Measurements from ENCODE around the gene KLHL10.

Gene KLHL10

DNA sequence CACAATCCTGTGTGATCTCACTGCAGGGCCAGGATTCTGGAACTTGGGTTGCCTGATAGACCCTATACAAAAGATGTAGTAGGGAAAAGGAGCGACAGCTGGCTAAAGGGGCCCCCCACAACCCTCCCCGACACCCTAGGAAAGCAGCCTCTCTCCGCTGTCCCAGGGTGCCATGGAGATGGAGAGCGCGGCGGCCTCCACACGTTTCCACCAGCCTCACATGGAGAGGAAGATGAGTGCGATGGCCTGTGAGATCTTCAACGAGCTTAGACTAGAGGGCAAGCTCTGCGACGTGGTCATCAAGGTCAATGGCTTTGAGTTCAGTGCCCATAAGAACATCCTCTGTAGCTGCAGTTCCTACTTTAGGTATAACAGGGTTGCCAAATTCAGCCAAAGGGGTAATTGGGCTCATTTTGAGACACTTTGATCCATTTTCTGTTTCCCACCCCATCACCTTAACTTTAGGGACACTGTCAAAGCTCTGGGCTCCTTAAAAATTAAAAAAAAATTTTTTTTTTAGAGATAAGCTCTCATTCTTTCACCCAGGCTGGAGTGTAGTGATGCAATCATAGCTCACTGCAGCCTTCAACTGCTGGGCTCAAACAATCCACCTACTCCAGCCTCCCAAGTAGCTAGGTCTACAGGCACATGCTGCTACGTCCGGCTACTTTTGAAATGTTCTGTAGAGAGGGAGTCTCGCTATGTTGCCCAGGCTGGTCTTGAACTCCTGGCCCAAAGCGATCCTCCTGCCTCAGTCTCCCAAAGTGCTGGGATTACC, at the start of gene KLHL10:
TSS of gene KLHL10 (plus strand) at position 65 of the 778 bp plus-strand sequence. CDS start at position 173, 108 bp downstream.
- no peak for FAIRE-seq

DNA sequence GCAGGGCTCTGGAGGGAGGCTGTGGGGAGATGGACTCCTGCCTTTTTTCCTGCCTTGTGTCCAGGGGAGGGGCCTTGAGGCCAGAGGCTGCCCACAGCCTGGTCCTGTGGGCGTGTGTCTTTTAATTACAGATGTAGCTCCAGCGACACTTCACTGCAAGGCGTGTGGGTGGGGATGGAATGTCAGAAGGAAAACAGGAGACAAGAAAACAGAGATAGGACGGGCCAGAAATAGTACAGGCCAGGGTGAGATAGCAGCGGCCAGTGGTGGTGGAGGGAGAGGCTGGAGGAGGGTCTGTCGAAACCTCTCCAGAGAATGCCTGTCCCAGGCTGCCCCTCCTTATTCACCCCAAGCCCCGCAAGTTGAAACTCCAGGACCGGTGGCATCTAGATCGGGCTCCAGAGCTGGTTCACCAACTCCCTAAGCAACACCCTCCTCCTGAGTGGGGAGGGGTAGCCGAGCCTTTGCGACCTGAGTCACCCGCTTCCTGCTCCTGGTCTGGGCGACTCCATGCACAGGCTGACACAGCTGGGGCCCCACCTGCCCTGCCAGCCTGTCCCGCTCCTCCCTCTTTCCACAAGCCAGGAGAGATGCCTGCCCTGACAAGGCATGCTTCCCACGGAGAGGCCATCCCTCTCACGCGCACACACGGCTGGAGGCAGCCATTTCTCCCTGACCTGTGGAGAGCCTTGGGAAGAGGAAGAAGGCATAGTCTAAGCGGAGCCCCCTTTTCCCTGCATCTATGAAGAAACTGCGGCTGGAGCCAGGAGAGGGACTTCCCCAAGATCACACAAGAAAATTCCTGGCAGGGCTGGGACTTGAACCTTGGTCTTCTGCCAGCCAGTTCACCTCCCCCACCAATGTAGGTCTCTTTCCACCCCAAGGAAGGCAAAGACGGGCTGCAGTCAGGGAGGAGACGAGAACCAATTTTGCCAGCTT, 44.5 kb upstream of the KLHL10 start:
- no peak for FAIRE-seq

DNA sequence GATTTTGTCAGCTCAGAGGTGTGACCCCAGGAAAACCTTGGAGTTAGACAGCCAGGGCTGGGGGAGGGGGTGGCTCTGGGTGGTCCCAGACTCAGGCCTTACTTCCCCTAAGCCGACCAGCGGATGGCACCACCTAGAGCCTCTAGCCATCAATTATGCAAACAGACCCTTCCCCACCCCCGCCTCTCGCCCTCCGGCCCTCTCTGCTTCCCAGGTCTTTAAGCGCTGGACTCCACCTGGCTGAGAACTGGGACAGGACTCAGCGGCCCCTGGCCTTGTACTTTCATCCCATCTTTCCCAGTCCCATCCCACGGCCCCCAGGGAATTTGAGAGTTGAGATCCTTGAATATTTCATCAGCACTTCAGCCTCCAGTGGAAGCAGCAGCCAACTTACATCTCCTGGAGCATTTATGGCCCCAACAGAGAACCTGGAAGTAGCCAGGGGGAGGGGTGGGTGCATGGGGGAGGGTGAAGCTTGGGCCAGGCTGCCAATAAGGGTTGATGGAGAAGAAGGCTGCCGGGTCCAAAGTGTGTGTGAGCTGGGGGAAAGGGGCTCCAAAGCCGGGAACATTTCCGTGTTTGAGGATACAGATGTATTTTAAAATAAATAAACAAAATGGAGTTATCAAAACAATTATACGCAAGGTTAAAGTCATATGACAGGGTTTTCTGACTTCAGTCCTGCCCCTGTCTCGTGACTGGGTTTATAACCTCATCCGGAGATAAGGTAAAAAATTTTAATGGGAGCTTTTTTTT, 43.7 kb upstream of the KLHL10 start:
- FAIRE-seq = no peak

GRCh38 chr17:41794540-41794975, 43.1 kb upstream of the KLHL10 start:
- FAIRE-seq = no peak

GRCh38 chr17:41796121-41796895, 41.3 kb upstream of the KLHL10 start:
- FAIRE-seq = no peak

- FAIRE-seq = no peak
Measured at GRCh38 chr17:41797377-41797776, 40.2 kb upstream of the KLHL10 start.

DNA sequence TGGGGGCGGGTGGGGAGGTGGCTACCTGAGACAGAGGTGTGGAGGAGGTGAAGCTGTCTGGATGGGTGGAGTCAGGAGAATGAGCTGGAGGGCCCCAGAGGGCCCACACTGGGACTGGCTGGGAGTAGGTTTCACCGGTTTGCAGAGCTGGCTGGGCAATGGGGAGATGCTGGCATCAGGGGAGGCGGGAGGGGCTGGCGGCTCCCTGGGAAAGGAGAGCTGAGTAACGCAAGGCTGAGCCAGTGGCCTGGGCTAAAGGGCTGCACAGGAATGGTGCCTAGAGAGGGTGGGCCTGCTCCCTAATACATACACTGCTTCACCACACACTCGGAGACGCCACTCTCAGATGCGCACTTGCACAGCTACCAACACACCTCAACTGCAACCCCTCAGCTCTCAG, 38.3 kb upstream of the KLHL10 start:
- no peak for FAIRE-seq

DNA sequence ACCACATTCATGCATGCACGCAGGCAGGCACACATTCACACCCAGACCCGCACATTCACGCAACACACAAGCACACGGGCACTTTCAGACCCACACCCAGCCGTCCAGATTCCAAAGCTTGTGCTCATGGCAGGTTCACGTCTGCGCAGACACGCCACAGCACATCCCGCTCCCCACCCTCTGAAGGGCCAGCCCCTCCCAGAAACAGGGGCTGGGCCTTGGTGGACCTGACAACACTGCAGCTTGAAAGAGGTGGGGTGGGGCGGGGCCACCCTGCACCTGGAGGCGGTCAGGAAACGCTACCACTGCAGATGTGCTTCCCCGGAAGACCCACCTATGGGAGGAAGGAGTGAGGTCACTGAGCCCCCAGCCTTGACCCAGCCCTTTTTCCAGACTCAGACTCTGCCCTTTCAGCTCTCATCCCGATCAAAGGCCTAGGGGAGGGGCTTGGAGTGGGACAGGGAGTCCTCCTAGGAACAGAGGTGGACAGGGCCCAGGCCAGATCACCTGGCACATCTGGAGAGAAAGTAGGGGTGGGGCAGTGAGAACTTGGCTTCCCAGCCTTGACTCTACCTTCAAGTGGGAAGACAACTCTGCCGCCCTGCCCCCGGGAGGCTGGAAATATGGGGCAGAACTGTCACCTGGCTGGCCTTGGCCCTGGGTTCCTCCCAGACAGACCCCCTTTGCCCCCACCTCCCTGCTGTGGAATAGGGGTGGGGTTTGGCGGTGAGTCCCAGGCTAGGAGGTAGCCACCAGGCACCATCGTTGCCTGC, 36.8 kb upstream of the KLHL10 start:
- no peak for FAIRE-seq

DNA sequence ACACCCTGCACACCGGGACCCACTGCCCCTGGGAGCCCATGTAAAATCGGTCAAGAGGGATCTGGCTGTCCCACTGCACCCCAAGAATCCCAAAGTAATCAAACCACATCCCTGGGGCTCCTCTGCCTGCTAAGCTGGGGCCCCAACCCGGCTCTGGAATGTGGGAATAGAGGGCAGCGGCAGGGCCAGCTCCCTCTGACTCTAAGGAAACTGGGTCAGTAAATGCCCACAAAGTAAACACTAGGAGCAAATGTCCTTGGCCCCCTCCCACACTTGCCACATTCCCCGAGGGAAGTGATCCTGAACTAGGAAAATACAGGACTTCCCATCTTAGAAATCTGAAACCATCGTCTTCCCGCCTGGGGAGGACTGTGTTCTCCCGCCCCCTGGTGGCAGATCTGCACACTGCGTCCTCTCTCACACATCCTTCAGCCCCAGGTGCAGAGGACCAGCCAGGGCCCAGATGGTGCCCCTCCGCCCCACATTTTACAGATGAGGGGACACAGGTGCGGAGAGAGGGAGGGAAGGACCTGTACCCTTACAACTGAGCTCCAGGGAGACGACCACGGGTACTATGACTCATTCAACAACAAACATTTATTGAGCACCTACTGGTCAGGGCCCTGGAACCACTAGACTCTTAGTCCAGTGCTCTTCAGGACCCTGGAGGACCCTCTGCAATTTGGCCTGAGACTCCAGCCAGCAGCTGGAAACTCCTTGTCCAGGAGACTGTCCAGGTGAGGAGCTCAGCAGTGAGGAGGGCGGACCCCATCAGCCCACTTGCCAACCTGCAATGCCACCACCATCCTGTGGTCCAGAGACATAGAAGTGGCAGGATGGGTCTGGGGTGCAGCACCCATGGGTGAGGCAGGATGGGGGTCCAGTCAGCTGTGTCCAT, 36.0 kb upstream of the KLHL10 start:
- peak; percentile 90 for FAIRE-seq

- FAIRE-seq = no peak
Measured at GRCh38 chr17:41803049-41804020, 34.3 kb upstream of the KLHL10 start.

GRCh38 chr17:41806685-41807445, 30.8 kb upstream of the KLHL10 start:
- FAIRE-seq = no peak

- FAIRE-seq = no peak
Measured at GRCh38 chr17:41810659-41811548, 26.7 kb upstream of the KLHL10 start.

DNA sequence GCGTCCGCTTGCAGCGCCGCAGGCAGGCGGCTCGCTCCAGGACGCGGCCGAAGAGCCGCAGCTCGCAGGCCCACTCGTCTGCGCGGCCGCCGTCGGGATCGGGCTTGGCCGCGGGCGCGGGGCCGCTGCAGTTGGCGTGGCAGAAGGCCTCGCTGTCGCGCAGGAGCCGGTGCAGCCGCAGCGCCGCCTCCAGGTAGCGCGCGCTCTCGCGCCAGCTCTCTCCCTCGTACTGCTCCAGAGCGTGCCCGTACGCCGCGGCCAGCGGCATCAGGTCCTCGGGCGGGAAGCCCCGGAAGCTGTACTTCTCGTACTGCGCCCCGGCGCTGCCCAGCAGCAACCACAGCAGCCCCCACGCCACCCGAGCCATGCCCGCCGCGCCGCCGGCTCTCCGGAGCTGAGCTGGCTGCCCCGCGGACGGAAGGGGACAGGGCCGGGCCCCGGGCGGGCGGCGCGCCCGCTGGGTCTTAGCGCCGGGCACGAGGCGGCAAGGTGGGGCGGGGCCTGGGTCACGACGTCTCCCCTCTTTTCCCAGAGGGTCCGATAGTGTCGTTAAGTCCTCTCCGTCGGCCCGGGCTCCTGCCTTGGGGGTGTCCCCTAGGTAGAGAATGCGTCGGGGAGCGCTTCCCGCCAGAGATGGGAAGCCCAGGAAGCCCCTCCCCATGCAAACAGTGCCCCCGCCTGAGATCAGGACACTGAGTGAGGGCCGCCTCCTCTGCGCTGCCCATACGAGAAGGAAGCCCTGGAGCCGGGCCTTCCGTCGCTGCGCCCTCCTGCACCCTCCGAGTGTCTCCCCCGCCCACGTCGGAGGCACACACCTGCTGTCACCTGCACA, 25.9 kb upstream of the KLHL10 start, which contains the start of gene P3H4:
TSS of gene P3H4 (minus strand) at position 401 of the 832 bp plus-strand sequence. CDS start at position 367, 34 bp downstream.
- FAIRE-seq = no peak

DNA sequence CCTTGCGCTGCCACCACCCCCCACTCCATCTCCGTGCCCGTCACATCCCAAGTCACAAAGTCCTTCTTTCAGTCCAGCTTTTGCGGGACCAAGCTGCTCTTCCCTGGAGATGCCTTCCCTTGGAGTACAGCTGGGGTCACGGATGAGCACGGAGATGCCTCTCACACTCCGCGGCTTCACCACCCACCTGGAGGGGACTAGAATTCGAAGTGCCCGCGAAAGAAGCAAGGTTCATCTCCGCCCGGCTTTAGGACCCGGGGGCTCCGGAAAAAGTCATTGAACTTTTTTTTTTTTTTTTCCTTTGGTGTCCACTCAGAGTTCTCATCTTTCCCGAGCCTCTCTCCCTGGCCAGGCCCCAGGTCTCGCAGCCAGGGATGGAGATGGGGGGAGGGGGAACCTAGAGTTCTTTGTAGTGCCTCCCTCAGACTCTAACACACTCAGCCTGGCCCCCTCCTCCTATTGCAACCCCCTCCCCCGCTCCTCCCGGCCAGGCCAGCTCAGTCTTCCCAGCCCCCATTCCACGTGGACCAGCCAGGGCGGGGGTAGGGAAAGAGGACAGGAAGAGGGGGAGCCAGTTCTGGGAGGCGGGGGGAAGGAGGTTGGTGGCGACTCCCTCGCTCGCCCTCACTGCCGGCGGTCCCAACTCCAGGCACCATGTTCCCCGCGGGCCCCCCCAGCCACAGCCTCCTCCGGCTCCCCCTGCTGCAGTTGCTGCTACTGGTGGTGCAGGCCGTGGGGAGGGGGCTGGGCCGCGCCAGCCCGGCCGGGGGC, 25.1 kb upstream of the KLHL10 start, which contains the start of gene FKBP10:
TSS of gene FKBP10 (plus strand) at position 624 of the 771 bp plus-strand sequence. CDS start at position 655, 31 bp downstream.
- FAIRE-seq = peak; percentile 75

DNA sequence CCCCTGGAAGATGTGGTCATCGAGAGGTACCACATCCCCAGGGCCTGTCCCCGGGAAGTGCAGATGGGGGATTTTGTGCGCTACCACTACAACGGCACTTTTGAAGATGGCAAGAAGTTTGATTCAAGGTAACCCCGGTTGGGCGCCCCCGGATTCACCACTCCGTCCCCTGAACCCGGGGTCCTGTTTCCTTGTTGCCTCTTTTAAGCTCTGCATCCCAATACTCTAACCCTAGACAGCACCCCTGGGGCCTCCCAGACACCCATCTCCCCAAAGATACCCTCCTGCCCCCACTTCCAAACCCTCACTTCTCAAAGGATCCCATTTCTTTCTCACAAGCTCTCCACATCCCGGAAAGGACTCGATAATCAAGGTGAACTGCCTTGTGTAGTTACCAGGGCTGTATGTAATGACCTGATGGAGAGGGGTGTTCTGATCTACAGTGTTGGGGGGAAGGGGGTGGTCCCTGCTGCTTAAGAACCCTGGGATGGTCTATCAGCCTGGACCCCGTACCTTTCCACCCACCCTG, 24.4 kb upstream of the KLHL10 start:
- no peak for FAIRE-seq
